Hepatic stellate cell (primary cell): ENCODE results near the gene FAM131C.
"Not testable (repeated sequence)": the region's sequence is repeated elsewhere in the genome, so short reads cannot be mapped to it uniquely, and the experiment has no call there.

Experiments
- DNase-seq: peaks from one replicate; pipeline ENCODE4 v3.0.0; 2011; ENCODE audit warnings: low spot score

Gene FAM131C, protein sequence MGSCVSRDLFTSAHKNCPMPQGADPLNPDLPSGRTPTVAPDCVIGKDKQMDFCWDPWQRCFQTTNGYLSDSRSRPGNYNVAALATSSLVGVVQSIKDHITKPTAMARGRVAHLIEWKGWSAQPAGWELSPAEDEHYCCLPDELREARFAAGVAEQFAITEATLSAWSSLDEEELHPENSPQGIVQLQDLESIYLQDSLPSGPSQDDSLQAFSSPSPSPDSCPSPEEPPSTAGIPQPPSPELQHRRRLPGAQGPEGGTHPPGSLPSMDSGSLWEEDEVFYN

GRCh38 chr1:16073490-16074119 lies at the start of gene FAM131C:
FAM131C (minus strand) TSS chr1:16073651; CDS start chr1:16073442, 209 bp downstream.
- DNase-seq, result peak; percentile 78

- DNase-seq, result peak; percentile 54
Measured at GRCh38 chr1:16122916-16123315, 49.5 kb upstream of the FAM131C start.

GRCh38 chr1:16122350-16122881 lies 49.0 kb upstream of the FAM131C start:
- DNase-seq, result peak; percentile 72

DNA sequence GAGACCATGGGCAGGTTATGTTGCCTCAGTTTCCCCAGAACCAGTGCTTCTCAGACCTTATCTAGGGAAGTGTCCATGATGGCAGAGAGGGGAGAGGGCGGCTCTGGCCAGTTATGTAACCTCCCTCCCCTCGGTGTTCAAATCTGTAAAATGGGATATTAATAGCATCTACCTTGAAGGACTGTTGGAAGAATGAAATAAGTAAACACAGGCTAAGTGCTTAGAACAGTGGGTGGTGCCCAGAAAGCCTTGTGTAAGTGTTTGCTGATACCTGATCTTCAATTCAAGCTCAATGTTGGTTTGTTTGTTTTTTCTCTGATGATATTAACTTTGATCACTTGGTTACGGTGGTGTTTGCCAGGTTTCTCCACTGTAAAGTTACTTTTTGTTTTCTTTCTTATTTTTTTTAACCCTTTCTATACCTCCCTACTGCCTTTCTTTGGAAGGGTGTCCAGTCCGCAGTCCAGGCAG lies 47.5 kb upstream of the FAM131C start:
- no peak for DNase-seq

DNA sequence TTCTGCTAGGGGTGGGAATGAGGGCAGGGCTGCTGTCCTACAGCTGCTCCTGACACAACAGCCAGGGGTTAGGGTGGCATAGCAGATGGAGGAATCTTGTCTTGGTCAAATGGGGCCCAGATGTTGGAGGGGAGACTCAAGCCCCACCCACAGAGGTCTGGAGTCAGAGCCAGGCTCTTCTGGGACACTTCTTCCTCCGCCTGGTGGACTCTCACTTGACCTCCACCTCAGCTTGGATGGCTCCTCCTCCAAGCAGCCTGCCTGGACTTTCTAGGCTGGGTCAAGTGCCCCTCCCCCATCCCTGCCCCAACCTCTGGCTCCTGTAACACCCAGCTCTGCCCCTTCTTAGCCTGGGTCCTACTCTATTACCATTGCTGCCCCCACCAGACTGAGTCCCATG lies 47.0 kb upstream of the FAM131C start:
- no peak for DNase-seq

- DNase-seq, result no peak
Measured at GRCh38 chr1:16119926-16120325, 46.5 kb upstream of the FAM131C start.

DNA sequence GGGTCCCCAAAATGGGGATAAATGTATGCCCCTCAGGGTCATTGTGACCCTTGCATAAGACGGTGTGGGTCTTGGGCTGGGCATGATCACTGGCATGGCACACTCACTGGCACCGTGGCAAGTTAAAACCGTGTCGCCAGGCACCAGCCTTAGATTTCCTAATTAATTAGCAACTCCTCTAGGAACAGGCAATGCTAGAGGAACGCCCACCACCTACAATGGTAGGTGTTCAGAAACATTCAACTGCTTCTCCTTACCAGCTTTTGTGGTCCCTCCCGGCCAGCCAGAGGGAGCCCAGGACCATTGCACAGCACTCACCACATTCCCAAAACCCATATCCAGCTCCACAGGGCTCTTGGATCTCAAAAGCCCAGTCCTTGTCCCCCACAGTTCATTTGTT lies 46.1 kb upstream of the FAM131C start:
- DNase-seq, result no peak

GRCh38 chr1:16118706-16119105 lies 45.3 kb upstream of the FAM131C start:
- no peak for DNase-seq

DNA sequence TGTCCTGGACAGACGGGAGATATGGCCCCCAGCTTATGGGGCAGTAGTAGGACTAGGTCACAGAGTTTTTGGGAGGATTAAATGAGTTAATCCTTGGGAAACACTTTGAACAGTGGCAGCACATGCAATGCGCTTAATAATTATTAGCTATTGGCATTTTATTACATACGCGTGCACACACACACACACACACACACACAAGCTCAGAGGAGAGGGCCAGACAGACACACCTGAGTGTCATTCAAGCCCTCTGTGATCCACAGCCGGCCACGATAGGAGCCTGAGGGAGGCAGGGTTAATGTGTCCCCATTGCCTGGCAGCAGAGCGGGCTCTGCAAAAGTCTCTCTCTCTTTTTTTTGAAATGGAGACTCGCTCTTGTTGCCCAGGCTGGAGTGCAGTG lies 44.5 kb upstream of the FAM131C start:
- DNase-seq, result no peak

- no peak for DNase-seq
Measured at GRCh38 chr1:16117369-16117768, 43.9 kb upstream of the FAM131C start.

GRCh38 chr1:16116625-16117024 lies 43.2 kb upstream of the FAM131C start:
- no peak for DNase-seq

DNA sequence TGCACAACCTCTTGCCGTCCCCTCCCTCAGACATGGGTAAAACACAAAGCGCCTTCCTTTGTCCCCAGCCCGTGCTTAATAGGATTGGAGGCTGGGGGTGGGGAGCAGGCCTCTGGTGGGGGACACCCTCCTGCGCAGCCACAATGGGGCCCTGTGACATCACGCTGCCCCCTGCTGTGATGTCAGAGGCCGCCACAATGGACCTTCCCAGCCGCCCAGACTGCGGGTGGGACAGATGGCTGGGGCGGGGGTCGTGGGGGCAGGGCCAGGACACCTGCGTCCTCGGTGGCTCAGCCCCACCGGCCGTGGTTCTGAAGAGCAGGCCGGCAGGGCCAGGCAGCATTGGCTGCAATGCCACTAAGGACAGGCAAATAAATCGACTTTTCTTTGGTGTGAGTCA lies 42.6 kb upstream of the FAM131C start:
- DNase-seq, result no peak

- no peak for DNase-seq
Measured at GRCh38 chr1:16115468-16115983, 42.1 kb upstream of the FAM131C start.

DNA sequence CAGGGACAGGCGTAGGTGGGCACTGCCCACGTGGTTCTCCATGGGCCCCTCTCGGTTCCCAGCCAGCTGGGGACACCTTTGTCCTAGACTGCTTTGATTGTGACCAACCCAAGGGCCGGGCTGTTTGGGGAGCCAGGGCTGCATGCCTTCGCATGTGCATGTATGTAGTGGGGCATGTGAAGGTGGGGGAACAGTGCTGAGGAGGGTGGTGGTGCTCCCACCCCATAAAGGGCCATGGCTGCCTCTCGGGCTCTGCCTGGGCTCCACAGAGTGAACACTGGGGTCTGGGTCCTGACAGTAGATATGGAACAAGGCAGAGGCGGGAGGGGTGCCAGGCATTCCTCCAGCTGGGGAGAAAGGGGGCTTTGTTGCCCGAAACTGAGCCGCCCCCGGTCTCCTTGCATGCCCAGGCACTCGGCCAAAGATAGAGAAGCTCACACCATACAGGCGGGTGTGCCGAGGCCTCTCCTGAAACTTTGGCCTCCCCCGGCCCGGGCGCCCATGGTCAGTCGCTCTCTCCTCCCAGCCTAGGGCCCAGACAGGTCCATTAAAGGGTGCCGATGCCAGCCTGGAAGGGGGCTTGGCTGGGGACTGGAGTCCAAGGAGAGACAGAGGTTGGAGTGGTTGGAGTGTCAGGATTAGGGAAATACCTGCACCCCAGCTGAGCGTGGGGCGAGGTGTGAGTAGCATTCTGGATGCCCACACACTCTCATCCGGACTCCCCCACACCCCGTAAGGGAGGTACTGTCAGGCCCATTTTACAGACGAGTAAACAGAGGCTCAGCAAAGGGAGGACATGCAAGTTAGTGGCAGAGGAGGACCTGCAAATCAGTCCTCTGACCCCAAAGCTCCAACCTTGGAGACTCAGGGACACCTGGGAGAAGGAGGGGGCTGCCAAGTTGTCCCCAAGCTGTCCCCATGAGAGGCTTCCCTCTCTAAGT lies 41.3 kb upstream of the FAM131C start:
- no peak for DNase-seq

- DNase-seq, result peak; percentile 63
Measured at GRCh38 chr1:16112596-16113555, 39.4 kb upstream of the FAM131C start.

GRCh38 chr1:16111771-16112595 lies 38.5 kb upstream of the FAM131C start:
- peak; percentile 84 for DNase-seq

DNA sequence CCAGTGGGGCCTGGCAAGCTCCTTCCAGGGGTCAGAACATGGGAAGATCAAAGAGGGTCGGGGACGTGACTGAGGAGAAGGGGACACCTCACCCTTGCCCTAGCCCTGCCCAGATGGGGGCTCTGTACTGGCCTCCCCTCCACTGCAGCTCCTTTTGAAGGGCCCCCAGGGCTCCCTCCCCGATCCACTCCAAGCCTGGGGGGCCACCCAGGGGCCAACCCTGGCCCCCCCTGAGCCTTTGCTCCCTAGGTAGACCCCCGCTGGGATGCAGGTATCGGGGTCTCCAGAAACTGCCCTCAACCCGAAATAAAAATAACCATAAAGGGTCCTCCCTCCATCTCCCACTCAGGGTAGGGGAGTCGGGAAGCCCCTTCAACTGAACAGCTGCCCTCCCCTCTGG lies 37.4 kb upstream of the FAM131C start:
- no peak for DNase-seq

DNA sequence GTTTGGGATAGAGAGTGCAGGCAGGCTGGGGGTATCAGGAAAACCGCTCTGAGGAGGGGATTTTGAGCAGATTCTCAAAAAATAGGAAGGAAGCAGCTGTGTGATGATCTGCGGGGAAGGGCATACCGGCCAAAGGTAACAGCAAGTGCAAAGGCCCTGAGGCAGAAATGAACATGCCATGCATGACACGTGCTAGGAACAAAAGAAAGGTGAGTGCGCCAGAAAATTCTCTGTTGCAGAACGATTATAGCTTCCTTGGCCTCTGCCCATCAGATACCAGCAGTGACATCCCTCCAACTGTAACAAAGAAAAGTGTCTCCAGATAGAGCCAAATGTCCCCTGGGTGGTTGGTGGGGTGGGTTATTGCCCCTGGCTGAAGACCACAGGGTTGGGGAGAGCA lies 37.0 kb upstream of the FAM131C start:
- no peak for DNase-seq

- DNase-seq, result no peak
Measured at GRCh38 chr1:16109571-16109970, 36.1 kb upstream of the FAM131C start.

DNA sequence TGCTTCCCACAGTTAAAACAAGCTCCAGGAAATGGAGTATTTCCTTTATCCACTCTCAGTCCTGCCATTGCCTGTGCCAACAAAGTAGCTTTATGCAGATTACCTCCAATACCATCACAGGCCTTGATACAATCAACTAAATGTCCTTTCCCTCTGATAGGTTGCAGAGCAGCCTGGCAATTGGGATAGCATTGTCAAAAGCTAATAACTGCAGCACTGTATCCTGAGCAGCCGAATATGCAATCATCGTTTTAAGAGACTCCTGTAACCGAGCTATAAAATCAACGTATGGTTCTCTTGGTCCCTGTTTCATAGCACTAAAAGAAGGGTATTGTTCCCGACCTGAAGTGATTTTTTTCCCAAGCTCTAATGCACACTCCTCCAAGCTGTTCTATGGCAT lies 33.6 kb upstream of the FAM131C start:
- not testable (repeated sequence) for DNase-seq
